Stimulated activated CD4-positive, alpha-beta T cell treated with anti-CD3 and anti-CD28 coated beads, Interleukin-2, amount 100 ng/mL, for 24 hours (primary cell): ENCODE data around the gene PPP6R2.

Source experiments
- DNase-seq, 2 donors: peaks; one replicate each; pipeline ENCODE4 v3.0.0-alpha.2; 2020

PPP6R2 gene

GRCh38 chr22:50473855-50474671 lies 130.9 kb downstream of the PPP6R2 start:
- DNase-seq: peak; percentile 45 to 51

GRCh38 chr22:50474710-50475651 lies 131.9 kb downstream of the PPP6R2 start, which contains the start of gene SBF1:
SBF1 (minus strand) TSS chr22:50475035; CDS start chr22:50474840, 195 bp downstream.
- DNase-seq: peak; percentile 91 to 92

GRCh38 chr22:50475652-50476002 lies 132.5 kb downstream of the PPP6R2 start:
- no peak for DNase-seq

DNA sequence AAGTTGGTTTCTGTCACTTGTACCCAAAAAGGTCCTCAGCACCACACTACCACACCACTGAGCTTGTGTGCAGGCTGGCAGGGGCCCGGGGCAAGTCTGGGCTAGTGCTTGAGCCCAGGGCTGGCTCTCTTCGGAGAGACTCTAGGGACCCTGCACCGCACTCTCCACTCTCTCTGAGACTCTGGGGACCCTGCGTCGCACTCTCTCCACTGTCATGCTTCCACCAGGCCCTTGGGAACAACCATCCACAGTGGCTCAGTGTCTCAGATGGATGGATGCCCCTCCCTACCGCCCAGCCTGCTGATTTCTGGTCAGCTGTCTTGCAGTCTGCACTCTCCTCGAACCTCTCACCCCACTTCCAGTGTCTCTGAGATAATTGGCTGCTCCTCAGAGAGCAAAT lies 133.7 kb downstream of the PPP6R2 start:
- no peak for DNase-seq

DNA sequence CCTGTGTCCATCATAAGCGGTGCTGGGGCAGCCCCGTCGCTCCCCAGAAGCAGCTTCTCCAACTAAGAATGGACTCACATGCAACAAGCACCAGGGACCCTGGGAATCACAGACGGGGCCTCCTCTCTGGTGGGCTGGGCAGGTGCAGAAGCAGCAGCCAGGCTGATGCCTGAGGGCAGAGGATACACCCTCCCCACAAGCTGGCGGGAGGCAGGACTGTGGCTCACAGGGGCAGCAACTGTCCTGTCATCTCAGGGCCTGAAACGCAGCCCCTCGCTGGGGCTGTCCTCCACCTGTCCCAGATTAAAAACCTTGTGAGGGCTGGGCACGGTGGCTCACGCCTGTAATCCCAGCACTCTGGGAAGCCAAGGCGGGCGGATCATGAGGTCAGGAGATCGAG lies 134.8 kb downstream of the PPP6R2 start:
- no peak for DNase-seq

DNA sequence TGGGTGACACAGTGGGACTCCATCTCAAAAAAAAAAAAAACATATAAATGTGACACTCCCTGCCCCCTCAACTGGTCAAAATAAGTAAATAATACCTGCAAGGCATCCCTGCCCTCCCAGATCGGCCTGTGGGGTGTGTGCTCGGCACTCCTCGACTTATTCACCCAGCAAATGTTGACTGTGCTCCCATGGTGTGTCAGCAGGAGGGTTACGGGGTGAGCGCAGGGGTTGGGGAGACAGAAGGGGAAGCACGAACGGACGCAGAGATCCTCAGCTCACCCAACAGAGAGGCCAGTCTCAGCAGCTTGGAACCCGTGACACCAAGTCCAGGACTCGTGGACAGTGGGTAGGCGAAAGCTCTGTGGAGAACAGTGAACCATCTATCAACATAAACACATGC lies 136.6 kb downstream of the PPP6R2 start:
- no peak for DNase-seq

DNA sequence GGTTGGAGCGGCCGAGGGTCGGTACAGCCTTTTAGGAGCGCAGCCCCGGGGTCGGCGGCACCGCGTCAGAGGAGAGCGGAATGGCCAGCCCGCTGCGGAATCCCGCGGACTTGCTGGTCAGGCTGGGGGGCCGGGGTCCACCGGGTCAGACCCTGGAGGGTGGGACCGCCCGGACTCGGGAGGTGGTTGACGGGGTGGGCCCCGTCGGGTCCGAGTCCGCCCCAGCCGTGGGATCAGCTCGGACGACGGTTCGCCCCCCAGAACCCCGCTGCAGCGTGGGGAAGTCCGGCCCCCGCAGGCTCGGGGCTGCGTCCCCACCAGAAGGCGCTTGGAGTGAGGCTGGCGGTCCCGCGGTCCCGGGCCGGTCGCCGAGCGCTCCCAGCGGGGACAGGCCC lies 137.9 kb downstream of the PPP6R2 start:
- no peak for DNase-seq

- DNase-seq: peak; percentile 74 to 77
Observed at GRCh38 chr22:50481440-50482106, 138.4 kb downstream of the PPP6R2 start, which contains the start of gene ADM2. ADM2 (plus strand) TSS chr22:50481543; CDS start chr22:50481848, 305 bp downstream.

GRCh38 chr22:50482107-50483074 lies 139.3 kb downstream of the PPP6R2 start:
- DNase-seq: no peak

- no peak for DNase-seq
Observed at GRCh38 chr22:50483106-50483505, 140.0 kb downstream of the PPP6R2 start.

- no peak for DNase-seq
Observed at GRCh38 chr22:50483556-50483955, 140.4 kb downstream of the PPP6R2 start.

- no peak for DNase-seq
Observed at GRCh38 chr22:50483977-50484853, 141.1 kb downstream of the PPP6R2 start.

DNA sequence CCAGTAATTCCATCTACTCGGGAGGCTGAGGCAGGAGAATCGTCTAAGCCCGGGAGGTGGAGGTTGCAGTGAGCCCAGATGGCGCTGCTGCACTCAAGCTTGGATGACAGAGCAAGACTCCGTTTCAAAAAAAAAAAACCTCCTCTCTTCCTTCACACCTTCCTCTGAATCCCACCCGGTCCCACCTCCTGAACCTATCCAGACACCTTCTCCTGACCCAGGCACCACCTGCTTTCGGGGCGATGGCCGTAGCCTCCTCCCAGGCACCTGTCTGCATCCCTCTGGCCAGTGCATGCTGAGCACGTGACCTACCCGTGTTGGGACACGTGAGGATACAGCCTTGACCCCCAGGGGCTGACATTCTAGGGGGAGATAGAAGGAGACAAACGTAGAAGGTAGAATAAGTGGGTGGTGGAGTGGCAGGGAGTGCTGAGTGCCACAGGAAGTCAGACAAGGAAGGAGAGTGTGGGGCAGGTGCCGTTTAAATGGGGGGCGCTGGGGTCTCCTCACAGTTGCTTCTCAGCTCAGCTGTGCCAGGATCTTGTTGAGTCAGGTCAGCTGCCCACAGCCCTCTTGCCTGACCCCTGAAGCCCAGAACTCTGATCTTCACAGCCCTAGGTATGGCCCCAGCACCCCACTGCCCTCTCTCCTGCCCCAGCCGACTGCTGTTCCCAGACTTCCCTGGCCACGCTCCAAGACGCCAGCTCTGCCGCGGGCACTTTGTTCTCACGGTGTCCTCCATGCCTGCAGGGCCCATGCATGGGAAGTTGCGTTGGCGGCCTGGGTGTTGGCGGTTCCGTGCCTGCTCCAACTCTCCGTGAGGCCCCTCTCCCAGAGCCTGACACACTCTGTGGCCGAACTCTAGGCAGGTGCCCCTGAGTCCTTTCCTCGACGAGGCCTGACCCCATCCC lies 142.3 kb downstream of the PPP6R2 start:
- no peak for DNase-seq

- no peak for DNase-seq
Observed at GRCh38 chr22:50486561-50487289, 143.6 kb downstream of the PPP6R2 start, which contains the start of gene MIOX. MIOX (plus strand) TSS chr22:50486859; CDS start chr22:50486898, 39 bp downstream.

- no peak for DNase-seq
Observed at GRCh38 chr22:50487290-50488005, 144.3 kb downstream of the PPP6R2 start.

- no peak for DNase-seq
Observed at GRCh38 chr22:50488006-50488677, 145.0 kb downstream of the PPP6R2 start.

DNA sequence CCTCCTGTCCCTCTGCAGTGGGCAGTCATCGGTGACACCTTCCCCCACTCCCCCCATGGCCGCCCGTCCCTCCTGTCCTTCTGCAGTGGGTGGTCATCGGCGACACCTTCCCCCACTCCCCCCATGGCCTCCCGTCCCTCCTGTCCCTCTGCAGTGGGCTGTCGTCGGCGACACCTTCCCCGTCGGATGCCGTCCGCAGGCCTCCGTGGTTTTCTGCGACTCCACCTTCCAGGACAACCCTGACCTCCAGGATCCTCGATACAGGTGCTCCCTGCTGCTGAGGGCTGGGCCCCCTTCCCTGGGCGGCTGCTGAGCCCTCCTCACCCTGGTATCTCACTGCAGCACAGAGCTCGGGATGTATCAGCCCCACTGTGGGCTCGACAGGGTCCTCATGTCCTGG lies 145.8 kb downstream of the PPP6R2 start:
- no peak for DNase-seq
